Limb (tissue), 2 donors: ENCODE data around the gene TGM2.

ENCODE experiments used
- DNase-seq, 2 donors: peaks; one replicate each; pipeline ENCODE4 v3.0.0-alpha.2; 2016; ENCODE audit errors: extremely low spot score in 2 of 2

The TGM2 gene

GRCh38 chr20:38177201-38177600 is 12.1 kb upstream of the TGM2 start:
- DNase-seq: no peak

- DNase-seq: no peak
These were observed 10.5 kb upstream of the TGM2 start for GRCh38 chr20:38175304-38176180.

GRCh38 chr20:38173237-38174156 is 8.4 kb upstream of the TGM2 start:
- no peak for DNase-seq

- DNase-seq: peak in 1 of 2 donors; percentile 69
These were observed 7.3 kb upstream of the TGM2 start for GRCh38 chr20:38172408-38172807.

- DNase-seq: no peak
These were observed 6.6 kb upstream of the TGM2 start for GRCh38 chr20:38171675-38172043.

- DNase-seq: peak in 1 of 2 donors; percentile 38
These were observed 6.0 kb upstream of the TGM2 start for GRCh38 chr20:38170826-38171674.

- DNase-seq: no peak
These were observed 5.3 kb upstream of the TGM2 start for GRCh38 chr20:38170219-38170825.

- DNase-seq: no peak
These were observed 4.6 kb upstream of the TGM2 start for GRCh38 chr20:38169636-38170193.

GRCh38 chr20:38168791-38169589 is 3.9 kb upstream of the TGM2 start:
- DNase-seq: no peak

- DNase-seq: no peak
These were observed 3.0 kb upstream of the TGM2 start for GRCh38 chr20:38167851-38168760.

GRCh38 chr20:38167328-38167850 is 2.3 kb upstream of the TGM2 start:
- DNase-seq: no peak

- DNase-seq: no peak
These were observed 1.7 kb upstream of the TGM2 start for GRCh38 chr20:38166703-38167233.

GRCh38 chr20:38165966-38166702 is 1.1 kb upstream of the TGM2 start:
- DNase-seq: no peak

GRCh38 chr20:38164624-38165088 is 414 bp downstream of the TGM2 start:
- no peak for DNase-seq

- no peak for DNase-seq
These were observed 1.0 kb downstream of the TGM2 start for GRCh38 chr20:38164069-38164468.

- DNase-seq: no peak
These were observed 1.9 kb downstream of the TGM2 start for GRCh38 chr20:38162878-38163875.
